NCI-H82 (cell line): ENCODE results near the gene MACROH2A1.

Experiments
- DNase-seq: peaks from one replicate; lab custom pipeline; 2025; lab: John Stamatoyannopoulos, UW

The MACROH2A1 gene

DNA sequence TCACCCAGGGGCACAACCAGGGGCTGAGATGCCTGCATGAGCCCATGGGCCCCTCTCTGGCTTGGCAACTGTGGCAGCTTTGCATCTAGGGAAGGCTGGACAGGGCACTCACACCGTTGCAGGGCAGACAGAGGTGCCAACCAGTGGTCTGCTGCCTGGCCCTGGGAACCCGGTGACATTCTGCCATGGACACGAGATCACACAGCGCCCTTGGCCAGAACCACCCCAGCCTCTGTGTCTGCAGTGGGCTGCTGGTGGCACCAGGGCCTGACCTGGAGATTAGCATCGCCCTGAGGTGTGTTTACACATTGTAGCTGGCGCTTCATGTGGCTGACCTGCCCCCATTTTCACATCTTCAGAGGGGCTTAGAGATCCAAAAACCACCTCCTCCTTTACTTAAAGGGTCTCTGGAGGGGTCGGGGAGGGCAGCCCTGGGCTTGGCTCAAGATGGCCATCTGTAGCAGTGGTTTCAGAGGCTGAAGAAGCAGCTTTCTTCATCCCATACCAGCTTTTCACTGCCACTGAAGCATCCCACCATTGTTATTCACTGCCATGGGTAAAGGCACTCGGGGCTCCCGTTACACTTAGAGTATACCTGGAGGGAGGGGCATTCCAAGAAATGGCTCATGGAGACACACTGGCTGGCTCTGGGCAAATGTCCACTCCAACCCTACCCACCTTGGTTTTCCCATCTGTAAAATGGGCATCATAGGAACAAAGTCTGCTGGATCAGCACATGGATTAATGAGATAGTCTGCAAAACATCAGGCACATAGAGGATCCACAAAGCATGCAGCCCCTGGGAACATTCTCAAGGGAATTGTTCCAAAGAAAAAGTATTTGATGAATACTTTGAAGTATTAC is 36.7 kb upstream of the MACROH2A1 start:
- no peak for DNase-seq

DNA sequence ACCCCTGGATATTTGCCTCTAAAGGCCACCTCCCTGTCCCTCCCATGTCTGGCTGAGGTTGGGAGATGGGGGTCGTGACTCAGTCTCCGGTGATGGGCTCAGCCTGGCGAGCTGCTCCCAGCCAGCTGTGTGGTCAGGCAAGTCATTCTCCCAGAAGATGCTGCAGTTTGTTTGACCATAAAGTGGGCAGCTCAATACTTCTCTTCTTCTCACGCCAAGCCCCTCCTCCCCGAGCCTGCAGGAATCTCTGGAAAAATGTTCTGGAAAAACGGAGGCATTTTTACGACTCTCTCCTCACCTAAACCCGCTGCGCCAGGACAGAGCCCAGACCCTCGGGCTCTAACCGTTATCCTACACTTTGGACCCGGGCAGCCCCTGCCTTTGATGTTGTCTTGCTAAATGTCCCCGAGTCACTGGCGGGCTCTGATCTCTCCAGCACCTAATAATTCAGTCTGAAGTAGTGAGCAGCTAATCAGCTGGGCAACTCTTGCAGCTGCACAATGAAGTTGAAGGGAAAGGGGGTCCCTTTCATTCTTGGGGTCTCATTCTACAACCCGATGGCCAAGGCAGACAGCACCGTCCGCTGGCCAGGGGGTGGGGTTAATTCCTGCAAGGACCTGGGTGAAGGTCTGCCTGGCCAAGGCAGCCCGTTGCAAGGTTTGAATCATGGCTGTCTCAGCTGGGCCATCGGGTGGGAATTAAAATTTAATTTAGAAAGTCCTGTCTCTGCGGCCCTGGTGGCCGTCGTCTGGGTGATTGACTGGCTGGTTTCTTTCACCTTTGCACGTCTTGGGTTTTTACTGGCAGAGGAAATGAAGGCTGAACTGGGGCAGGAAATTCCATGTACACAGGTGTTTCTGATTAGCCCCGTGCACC is 35.8 kb upstream of the MACROH2A1 start:
- no peak for DNase-seq

DNA sequence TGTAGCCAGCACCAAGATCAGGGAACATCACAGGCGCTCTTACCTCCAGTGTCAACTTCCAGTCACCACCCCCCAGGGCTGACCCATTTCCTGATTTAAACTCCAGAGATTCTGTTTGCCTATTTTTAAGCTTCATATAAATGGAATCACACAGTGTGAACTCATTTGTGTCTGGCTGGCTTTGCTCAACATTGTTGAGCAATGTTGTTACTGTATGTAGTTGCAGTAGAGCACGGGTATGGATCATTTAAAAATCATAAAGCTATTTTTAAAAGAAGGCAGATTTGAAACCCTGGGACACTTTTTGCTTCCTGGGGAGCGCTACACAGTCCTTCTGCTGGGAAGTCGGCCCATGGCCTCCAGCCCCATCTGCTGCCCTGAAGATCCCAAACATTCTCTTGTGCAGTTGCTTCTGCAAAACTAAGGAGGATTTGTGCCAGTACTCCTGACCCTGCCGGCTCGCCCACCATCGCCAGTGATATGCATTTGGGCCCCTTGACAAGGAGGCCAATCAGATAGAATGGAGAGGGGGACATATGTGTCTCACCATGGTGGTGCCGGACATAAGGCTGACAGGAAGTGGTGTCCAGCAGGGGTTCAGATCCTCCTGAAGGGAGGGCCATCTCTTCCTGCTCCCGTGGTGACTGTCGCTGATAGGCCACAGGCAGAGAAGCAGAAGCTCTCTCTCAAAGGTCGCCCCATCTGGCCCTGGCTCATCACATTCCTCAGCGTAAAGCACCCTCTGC is 34.8 kb upstream of the MACROH2A1 start:
- no peak for DNase-seq

DNA sequence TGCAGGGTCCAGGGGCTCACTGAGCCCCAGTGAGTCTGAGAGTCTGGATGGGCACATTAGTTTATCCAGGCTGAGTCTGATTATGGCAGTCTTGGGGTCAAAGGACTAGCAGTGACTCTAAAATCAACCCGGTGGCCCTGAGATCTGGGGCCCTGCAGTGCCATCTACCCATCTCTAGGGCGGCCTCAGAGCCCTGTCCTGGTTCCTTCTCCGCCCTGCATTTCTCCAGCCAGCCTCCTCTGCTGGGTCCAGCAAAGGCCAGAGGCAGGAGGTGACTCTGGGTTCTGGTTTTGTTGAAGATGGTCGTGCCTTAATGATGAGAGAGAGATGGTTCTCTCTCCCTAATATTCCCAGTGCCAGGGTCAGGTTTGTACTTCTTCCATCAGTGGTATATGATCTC is 33.1 kb upstream of the MACROH2A1 start:
- no peak for DNase-seq

DNA sequence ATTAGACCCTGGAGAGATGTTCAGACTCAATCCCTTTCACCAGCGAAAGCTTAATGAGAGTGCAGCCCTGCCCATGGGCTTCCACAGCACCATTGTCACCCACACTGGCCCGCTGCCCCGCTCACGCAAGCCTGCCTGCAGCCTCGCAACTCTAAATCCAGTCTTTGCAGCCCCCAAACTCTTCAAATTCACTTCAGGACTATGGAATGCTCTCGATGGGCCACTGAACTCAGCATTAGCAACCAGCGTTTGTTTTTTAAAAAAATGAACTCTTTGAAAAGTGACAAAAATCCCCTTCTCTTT is 31.1 kb upstream of the MACROH2A1 start:
- DNase-seq, result no peak

DNA sequence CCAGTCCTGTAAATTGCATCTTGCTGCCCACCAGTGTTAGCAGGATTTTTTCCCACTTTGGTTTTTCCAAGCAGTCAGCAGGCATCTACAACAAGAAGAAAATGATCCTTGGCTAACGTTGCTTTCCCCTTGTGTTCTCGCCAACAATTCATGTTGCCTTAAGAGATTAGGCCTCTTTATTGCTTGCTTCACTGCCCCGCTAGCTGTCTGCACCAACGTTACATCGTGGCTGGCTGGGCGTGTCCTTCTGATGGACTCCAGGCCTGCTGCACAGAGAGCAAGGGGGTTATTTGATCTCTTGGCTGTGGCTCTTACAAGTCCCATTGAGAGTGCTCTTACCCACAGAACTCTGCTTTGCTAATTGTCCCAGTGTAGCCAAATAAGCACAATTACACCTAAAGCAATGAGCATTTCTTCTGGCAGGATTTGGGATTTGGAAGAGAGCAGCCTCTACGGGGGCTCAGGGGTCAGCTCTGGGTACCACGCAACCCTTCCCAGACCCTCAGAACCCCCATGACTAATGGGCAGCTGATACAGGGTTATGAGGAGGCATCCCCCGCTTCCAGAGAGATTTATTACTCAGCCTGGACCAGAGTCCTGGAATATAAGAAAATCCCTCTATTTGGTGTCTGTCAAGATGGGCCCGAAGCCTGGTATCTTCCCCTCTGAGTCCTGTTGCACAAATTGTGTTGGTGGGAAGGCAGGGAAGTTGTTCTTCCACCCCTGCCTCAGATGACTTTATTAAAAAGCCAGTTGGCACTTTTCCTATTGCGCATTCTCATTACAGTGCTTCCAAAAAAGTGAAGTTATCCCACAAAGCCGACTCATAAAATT is 30.5 kb upstream of the MACROH2A1 start:
- DNase-seq, result peak; percentile 21

DNA sequence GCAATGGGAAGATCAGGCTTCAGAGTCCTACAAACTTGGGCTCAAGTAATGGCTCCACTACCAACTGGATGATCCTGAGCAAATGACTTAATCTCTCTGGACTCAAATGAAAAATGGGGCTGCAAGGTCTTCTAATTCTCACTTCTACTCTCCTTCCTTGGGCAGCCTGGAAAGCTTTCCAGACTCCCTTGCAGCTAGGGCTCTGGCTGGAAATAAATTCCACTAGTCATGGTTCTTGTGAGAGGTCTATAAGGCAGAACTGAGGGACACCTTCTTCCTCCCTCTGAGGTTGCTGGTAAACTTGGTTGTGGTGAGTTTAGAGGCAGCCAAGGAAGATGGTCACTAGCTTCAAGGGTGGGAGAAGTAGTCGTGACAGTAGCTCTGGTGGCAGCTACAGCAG is 29.6 kb upstream of the MACROH2A1 start:
- no peak for DNase-seq

DNA sequence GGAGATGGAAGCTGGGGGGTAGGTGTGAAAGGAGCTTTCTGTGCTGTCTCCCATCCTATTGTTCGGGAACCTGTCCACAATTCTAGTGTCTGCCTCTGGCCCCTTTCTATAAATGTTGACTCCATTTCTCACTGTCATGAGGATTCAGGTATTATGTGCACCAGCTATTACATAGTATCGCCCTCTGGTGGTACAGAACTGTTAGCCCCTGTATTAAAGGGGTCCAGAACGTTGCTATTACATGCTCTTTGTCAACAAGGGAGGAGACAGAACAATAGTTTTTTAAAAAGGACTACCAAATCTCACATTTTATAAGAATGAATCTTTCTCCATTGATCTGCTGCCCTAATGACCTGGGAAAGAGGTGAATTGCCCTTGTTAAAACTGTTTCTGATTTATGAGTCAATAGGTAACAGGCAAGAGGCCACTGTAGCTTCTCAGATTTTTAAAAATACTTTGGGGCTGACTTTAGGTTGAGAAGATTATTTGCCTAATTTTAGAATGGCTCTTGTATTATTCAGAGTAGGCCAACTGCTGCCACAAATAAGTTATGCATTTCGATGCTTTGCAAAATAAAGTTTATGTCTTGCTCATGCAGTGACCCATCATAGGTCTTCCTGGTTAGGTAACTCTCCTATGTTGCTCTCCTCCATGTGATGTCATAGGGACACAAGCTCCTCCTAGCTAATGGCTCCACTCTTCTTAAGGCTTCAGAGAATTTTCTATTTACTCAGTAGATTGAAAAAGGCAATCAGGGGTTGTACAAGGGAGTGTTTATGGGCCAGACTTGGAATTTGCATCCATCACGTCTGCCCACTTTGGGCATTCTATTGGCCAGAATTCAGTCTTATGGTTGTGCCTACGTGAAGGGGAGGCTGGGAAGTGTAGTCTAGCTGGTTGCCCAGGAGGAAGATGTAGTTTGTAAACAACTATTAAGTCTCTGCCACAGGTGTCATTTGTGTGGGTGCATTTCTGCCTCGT is 27.4 kb upstream of the MACROH2A1 start:
- peak; percentile 81 for DNase-seq

DNA sequence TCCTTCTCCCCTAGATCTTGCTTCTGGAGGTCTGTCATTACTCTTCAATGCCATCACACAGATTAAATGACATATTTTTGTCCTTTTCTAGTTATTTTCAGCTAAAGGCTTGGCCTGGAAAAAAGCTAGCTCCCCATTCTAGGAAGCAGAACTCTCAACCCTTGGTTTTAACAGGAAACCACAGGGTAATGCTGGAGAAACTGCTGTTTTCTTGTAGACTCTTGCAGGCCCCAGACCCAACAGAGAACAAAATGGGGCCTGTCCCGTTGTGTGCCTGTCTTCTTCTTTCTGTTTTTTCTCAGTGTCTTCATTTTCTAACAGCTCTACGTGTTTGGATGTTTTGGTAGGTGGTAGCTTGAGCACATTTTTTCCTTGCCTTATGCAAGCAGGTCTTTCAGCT is 26.6 kb upstream of the MACROH2A1 start:
- DNase-seq, result no peak

DNA sequence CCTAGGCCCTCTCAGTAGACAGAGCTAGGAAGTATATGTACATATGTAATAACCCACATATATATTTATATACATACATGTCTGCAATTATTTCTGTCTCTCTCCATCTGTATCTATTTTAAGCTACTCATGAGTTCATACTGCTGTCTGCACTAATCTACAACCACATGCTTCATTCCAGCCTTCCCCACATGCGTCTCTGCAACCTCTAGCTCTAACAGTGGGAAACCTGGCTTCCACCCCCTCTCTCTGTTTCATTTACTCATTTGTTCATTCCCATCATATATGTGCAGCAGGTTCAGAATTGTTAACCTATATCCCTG is 24.8 kb upstream of the MACROH2A1 start:
- no peak for DNase-seq

DNA sequence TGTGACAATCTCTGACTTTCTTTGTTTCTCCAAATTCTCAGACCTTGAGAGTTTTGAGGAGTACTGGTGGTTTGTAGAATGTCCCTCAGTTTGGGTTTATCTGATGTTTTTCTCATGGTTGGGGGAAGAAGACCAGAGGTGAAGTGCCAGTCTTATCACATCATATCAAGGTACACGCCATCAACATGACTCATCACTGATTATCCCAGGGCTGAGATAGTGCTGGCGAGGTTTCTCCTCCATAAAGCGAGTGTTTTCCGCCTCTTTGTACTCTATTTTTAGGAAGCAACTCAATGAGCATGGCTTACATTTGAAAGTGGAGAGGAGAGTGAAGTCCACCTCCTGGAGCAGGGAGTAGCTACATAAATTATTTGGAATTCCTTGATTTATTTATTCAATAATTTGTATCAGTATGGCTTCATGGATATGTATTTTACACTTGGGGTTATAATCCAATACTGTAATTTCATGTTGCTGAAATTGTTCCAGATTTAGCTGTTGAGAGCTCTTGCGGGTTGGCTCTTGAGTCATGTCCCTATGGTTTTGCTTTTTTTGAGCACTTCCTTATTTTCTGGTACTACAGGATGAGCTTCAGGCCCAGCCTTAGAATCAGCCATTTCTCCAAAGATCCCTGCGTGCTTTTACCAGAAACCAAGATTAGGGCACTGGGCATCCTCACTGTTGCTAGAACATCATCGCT is 24.3 kb upstream of the MACROH2A1 start:
- DNase-seq, result no peak

DNA sequence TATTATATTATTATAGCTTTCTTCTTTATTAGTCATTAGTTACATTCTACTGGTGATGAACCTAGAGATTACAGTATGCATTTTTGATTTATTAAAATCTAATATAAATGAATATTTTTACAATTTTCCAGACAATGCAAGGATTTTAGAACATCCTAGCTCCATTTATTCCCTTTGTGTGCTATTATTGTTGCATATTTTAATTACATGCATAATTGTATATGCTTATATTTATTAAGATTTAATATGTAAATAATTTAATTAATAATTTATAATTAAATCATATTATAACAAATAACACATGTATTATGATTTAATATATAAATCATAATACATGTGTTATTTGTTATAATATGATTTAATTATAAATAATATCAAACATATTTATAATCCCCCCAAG is 23.4 kb upstream of the MACROH2A1 start:
- DNase-seq, result no peak

DNA sequence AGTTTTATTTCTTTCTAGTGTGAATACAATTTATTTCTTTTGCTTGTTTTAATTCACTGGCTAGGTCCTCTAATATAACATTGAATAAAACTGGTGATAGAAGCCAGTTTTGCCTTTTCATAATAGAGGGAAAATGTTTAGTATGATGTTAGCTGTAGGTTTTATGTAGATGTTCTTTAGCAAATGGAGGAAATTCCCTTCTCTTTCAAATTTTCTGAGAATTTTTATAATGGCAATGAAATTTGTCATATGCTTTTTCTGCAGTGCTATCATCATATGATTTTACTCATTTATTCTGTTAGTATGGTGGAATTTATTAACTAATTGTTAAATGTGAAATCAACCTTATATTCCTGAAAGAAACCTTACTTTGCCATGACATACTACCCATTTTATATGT is 18.1 kb upstream of the MACROH2A1 start:
- no peak for DNase-seq

DNA sequence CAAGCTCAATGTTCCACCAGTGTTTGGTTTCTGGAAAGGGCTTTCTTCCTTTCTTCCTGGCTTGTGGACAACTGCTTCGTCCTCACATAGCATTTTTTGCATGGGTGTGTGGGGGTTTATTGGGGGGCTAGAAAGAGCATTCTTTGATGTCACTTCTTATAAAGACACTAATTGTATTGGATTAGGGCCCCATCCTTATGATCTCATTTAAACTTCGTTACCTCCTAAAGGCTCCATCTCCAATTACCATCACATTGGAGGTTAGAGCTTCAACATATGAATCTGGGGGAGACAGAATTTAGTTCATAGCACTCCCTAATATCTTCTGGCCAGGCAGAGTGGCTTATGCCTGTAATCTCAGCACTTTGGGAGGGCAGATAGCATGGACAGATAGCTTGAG is 6.1 kb upstream of the MACROH2A1 start:
- no peak for DNase-seq

DNA sequence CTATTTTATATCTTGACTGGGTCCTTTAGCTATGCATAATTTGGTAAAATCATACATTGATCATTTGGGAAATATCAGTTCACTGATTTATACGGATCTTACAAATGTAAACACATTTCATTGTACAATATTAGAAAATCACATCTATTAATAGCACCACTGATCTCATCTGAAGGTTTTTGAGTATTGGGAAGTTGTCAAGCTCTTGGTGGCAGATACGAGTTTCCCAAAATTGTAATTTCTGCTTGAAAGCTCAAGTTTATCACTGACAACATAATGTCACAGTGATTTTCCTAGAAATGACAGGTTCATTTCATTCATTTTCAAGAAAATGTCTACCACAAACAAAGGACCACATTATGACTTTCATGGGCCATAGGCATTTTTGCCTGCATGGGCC is 3.0 kb upstream of the MACROH2A1 start:
- DNase-seq, result no peak

DNA sequence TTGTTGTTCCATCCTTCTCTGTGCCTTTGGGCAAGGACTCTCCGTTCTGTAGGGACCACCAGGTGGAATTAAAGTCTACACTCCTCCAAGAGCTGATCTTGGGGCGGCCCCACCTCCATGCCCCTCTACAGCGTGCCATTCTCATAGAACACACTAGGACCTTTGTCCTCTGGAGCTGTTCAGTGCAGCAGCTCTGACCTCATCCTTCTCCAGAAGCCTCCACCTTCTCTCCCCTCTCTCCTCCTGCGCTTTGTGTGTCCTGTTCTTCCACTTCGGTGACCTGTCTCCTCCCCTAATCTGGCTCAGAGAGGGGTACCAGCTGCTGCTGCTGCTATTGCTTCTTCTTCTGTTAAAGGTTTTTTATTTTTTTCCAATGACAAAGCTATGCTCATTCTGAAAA is 1.8 kb upstream of the MACROH2A1 start:
- DNase-seq, result peak; percentile 36

DNA sequence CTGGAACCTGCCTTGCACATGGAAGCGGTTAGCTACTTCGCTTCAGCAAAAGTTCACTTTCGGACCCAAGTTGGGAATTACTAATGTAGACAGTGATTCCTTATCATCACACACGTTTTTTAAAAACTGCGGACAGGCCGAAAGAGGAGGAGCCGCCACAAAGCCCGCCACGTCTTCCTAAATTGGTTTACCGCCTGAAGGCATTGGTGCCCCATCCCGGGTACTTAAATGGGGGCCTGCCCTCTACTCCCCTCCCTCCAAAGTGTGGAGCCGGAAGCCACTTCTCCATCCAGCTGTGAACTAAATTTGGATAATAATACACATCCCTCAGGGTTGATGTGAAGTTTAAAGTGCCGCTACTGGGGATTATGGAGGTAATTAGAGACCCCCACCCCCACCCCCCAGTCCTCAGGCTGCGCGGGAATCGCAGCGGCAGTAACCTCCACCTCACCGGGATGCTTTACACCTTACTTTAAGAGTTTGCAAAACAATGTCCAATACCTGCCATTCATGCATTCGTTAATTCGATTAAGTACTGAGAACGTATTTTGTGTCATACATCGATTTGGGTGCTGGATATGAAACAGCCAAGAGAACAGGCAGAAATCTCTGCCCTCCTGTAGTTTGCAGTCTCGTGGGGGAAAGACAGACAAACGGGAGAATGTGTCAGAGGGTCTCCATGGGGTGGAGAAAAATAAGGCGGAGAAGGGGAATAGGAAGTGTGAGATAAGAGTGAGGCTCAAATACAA is 937 bp upstream of the MACROH2A1 start:
- DNase-seq, result peak; percentile 25

DNA sequence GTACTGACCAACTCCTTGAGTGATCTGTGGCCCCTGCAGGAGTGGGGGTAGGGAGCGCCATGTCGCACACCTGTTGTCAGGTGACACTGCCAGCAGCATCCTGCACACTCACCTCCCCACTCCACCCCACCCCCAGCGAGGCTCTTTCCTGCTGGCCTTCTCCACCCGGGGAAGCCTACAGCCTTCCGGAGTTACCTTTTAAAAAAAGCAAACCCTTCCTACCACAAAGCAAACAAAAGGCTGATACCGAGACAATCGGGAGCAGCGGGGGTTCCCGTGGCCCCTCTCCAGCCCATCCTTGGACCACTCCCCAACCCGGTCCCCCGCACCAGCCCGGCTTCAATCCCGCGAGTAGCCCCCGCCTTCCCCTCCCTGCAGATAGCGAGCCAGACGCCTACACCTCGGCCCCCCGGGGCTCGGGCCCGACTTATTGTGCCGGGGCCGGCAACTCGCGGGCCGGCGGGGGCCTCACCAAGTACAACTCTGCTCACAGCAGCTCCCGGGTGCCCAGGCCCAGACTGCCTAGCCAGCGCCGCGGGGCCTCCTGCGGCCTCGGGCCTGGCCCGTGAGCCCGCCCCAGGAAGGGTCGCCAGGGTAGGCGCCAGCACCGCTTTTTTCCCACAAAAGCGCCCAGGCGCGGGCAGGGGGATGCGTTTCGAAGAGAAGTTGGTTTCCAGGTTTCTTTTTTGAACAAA is 724 bp downstream of the MACROH2A1 start:
- peak; percentile 31 for DNase-seq

DNA sequence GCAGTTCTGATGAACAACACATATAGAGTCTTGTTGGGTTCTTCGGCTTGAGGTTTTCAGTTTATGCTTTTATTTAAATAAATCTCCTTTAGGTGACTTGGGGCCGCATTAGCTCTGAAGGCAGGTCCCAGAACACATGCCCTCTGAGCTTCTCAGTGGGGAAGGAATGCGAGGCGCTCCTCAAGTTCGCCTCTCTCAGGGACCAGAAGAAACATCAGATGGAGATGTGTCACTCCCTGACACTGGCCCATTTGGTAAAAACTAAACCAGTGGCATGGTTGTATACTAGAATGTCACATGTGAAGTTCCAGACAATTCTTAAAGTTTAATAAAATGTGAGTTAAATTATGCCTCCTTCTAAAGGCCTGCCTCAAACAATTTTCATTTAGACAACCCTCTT is 1.9 kb downstream of the MACROH2A1 start:
- no peak for DNase-seq
